GM23338 (cell line): ENCODE measurements around the gene LRRC3B. TPM values are rescaled to one million over a fixed set of nuclear protein-coding genes. Genes with fewer than 3 reads are reported as not detected.

Experiments used
- ATAC-seq: fragments of 200-7000 bp; cut with Tn5 transposase; 3 replicates; pipeline ENCODE4 v1.9.1; 2020
- DNase-seq: peaks from one replicate; pipeline ENCODE4 v3.0.0-alpha.2; 2015; ENCODE audit warnings: low spot score
- H2AFZ ChIP-seq: fragments of 200-600 bp; sonication (generic); 2 replicates; pipeline ENCODE4 v1.8.0; 2016; ENCODE audit warnings: antibody characterized with exemption, mild to moderate bottlenecking, moderate library complexity
- H3F3A ChIP-seq: fragments of 200-600 bp; sonication (generic); replicated peaks from 2 replicates; pipeline ENCODE4 v1.8.0; 2017; ENCODE audit warnings: antibody characterized with exemption, mixed run types, low read depth
- H3K27ac ChIP-seq: fragments of 200-600 bp; sonication (generic); 2 replicates; pipeline ENCODE4 v1.6.1; 2016; ENCODE audit warnings: low read depth
- H3K27me3 ChIP-seq: fragments of 200-600 bp; sonication (generic); 2 replicates; pipeline ENCODE4 v1.8.0; 2016; ENCODE audit warnings: mild to moderate bottlenecking, mixed run types, moderate library complexity; ENCODE audit not compliant: insufficient read depth
- H3K36me3 ChIP-seq: fragments of 200-600 bp; sonication (generic); 2 replicates; pipeline ENCODE4 v1.8.0; 2016; ENCODE audit warnings: mild to moderate bottlenecking; ENCODE audit not compliant: insufficient read depth
- H3K4me1 ChIP-seq: fragments of 200-600 bp; sonication (generic); 2 replicates; pipeline ENCODE4 v1.8.0; 2016; ENCODE audit warnings: mild to moderate bottlenecking, moderate library complexity; ENCODE audit not compliant: insufficient read depth
- H3K4me2 ChIP-seq: fragments of 200-600 bp; sonication (generic); 2 replicates; pipeline ENCODE4 v1.7.1; 2017; ENCODE audit warnings: mixed run types
- H3K4me3 ChIP-seq: fragments of 200-600 bp; sonication (generic); 2 replicates; pipeline ENCODE4 v1.6.1; 2016; ENCODE audit warnings: mixed run types
- H3K79me2 ChIP-seq: fragments of 200-600 bp; sonication (generic); replicated peaks from 2 replicates; pipeline ENCODE4 v1.8.0; 2017; ENCODE audit warnings: mild to moderate bottlenecking; ENCODE audit not compliant: insufficient read depth
- H3K9me2 ChIP-seq: fragments of 200-600 bp; sonication (generic); 2 replicates; pipeline ENCODE4 v1.8.0; 2017; ENCODE audit not compliant: insufficient read depth
- H4K20me1 ChIP-seq: fragments of 200-600 bp; sonication (generic); replicated peaks from 2 replicates; pipeline ENCODE4 v1.8.0; 2017; ENCODE audit warnings: mild to moderate bottlenecking; ENCODE audit not compliant: insufficient read depth
- H3K27ac Mint-ChIP-seq: 2 replicates; pipeline ENCODE4 v1.8.0; 2020; ENCODE audit warnings: inconsistent platforms, mild to moderate bottlenecking, moderate library complexity, mixed read lengths
- H3K27me3 Mint-ChIP-seq: 3 replicates; pipeline ENCODE4 v1.8.0; 2022; ENCODE audit warnings: low read depth, mild to moderate bottlenecking, moderate library complexity, mixed read lengths, inconsistent platforms; ENCODE audit not compliant: insufficient read depth, poor library complexity
- H3K36me3 Mint-ChIP-seq: 3 replicates; pipeline ENCODE4 v1.8.0; 2021; ENCODE audit warnings: low read depth, mild to moderate bottlenecking, inconsistent platforms, moderate library complexity, mixed read lengths
- H3K4me1 Mint-ChIP-seq: 3 replicates; pipeline ENCODE4 v1.8.0; 2020; ENCODE audit warnings: mild to moderate bottlenecking, inconsistent platforms, mixed read lengths
- H3K4me3 Mint-ChIP-seq: 3 replicates; pipeline ENCODE4 v1.8.0; 2021; ENCODE audit warnings: moderate library complexity, mild to moderate bottlenecking, inconsistent platforms, mixed read lengths
- H3K9me3 Mint-ChIP-seq: 3 replicates; pipeline ENCODE4 v1.8.0; 2020; ENCODE audit warnings: moderate library complexity, mild to moderate bottlenecking, inconsistent platforms, mixed read lengths
- CREB1 ChIP-seq: fragments of 250-450 bp; sonication (Bioruptor Pico); IDR thresholded peaks from 2 replicates; pipeline ENCODE4 v1.5.0; 2020; ENCODE audit warnings: low read depth, mild to moderate bottlenecking, moderate library complexity
- ETS1 ChIP-seq: IDR thresholded peaks from 2 replicates; pipeline ENCODE4 v1.6.1; 2016; ENCODE audit warnings: antibody characterized with exemption
- EZH2 ChIP-seq: fragments of 200-600 bp; sonication (generic); IDR thresholded peaks from one replicate; pipeline ENCODE4 v1.8.0; 2017; ENCODE audit warnings: antibody characterized with exemption, mild to moderate bottlenecking, low read depth; ENCODE audit not compliant: unreplicated experiment
- EZH2phosphoT487 ChIP-seq: fragments of 200-600 bp; sonication (generic); IDR thresholded peaks from one replicate; pipeline ENCODE4 v1.8.1; 2018; ENCODE audit warnings: antibody characterized with exemption; ENCODE audit not compliant: unreplicated experiment
- JUNB ChIP-seq: IDR thresholded peaks from one replicate; pipeline ENCODE4 v1.6.1; 2016; ENCODE audit warnings: antibody characterized with exemption; ENCODE audit not compliant: unreplicated experiment
- NANOG ChIP-seq: IDR thresholded peaks from 2 replicates; pipeline ENCODE4 v1.6.1; 2016; ENCODE audit warnings: antibody characterized with exemption, borderline replicate concordance
- POLR2AphosphoS5 ChIP-seq: IDR thresholded peaks from 2 replicates; pipeline ENCODE4 v1.6.1; 2016; ENCODE audit warnings: antibody characterized with exemption, low read depth
- REST ChIP-seq: IDR thresholded peaks from one replicate; pipeline ENCODE4 v1.6.1; 2018; ENCODE audit warnings: antibody characterized with exemption; ENCODE audit not compliant: unreplicated experiment
- STAT1 ChIP-seq: IDR thresholded peaks from one replicate; pipeline ENCODE4 v1.6.1; 2016; ENCODE audit warnings: antibody characterized with exemption; ENCODE audit not compliant: unreplicated experiment
- ZNF114 ChIP-seq: fragments of 250-450 bp; sonication (Bioruptor Pico); IDR thresholded peaks from 2 replicates; pipeline ENCODE4 v1.5.0; 2020; ENCODE audit warnings: mild to moderate bottlenecking, moderate library complexity
- ZNF331 ChIP-seq: fragments of 250-450 bp; sonication (Bioruptor Pico); IDR thresholded peaks from 2 replicates; pipeline ENCODE4 v1.5.0; 2020; ENCODE audit warnings: low read depth, mild to moderate bottlenecking, moderate library complexity
- polyA plus RNA-seq: library from polyadenylated mRNA; unstranded; fragments of >200 nt; fragmentation: Nextera tagmentation; extraction: Ambion mirVana; gene quantifications from 2 replicates; pipeline ENCODE4 v1.2.1, GENCODE V29; 2016
- total RNA-seq: library from RNA; depleted of rRNA; stranded (reverse); fragments of >200 nt; shearing (Covaris generic); gene quantifications from 2 replicates; pipeline ENCODE4 v1.2.3, GENCODE V29; 2014
- TF ChIP-seq, protein P1 (sequence below), 2 experiments: fragments of 200-600 bp in 1 of 2; sonication (generic) in 1 of 2; conservative IDR thresholded peaks; 2 replicates each; pipeline versions ENCODE4 v1.5.1 to v1.6.1; 2016 to 2017; ENCODE audit warnings: antibody characterized with exemption in 2 of 2, low read depth in 2 of 2, mild to moderate bottlenecking in 2 of 2, moderate library complexity in 1 of 2
- TF ChIP-seq, protein P2 (sequence below): fragments of 250-450 bp; sonication (Bioruptor Pico); IDR thresholded peaks from 2 replicates; pipeline ENCODE4 v1.5.0; 2020; ENCODE audit warnings: mild to moderate bottlenecking, moderate library complexity

LRRC3B gene
- total and polyA plus RNA-seq, 2 experiments from 2014 or later, result 7.1 to 13.2 TPM

DNA sequence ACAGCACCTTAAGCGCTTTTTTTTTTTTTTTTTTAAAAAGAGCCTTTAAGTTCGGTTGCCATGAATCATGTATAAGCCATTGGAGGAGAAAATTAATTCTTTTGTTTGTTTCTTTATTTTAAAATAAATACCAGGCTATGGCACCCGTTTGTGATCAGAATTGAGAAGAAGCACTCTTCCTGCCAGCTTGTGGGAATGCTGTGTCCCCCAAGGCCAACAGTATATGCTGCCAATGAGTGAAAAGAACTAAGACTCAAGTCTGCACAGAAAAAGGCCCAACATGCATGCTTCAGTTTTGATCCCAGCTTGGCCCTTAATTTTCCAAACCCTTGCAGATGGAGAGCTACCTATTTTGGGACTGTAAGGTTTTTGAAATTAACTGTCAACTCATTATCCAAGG, 90.5 kb downstream of the LRRC3B start (continued):
- no peak for TF ChIP-seq ZNF114 (CRISPR knock-in tag)

GRCh38 chr3:26714485-26714884, 91.9 kb downstream of the LRRC3B start:
- Histone ChIP-seq H3K4me1 (peaks cover 1% of the 10 kb centered on the region; the same call in 1 of the 2 replicates), H3K79me2 (no peaks in the 10 kb centered on the region), H3K9me2 (peaks cover 4% of the 10 kb centered on the region), H3K4me2 (no peak overlapping the region), H3F3A (no peaks in the 10 kb centered on the region), H4K20me1 (no peaks in the 10 kb centered on the region), H3K36me3 (no peaks in the 10 kb centered on the region), H3K4me3 (no peak overlapping the region), H3K27me3 (no peaks in the 10 kb centered on the region), H2AFZ (no peak overlapping the region), H3K27ac (no peak overlapping the region)
- TF ChIP-seq STAT1 (no peak), CREB1 (no peak), POLR2AphosphoS5 (no peak), ZNF331 (no peak), EZH2phosphoT487 (no peak), ZNF114 (CRISPR knock-in tag) (no peak), JUNB (no peak), ETS1 (no peak), NANOG (no peak), EZH2 (no peak), REST (no peak)
- TF ChIP-seq, protein P1, sequence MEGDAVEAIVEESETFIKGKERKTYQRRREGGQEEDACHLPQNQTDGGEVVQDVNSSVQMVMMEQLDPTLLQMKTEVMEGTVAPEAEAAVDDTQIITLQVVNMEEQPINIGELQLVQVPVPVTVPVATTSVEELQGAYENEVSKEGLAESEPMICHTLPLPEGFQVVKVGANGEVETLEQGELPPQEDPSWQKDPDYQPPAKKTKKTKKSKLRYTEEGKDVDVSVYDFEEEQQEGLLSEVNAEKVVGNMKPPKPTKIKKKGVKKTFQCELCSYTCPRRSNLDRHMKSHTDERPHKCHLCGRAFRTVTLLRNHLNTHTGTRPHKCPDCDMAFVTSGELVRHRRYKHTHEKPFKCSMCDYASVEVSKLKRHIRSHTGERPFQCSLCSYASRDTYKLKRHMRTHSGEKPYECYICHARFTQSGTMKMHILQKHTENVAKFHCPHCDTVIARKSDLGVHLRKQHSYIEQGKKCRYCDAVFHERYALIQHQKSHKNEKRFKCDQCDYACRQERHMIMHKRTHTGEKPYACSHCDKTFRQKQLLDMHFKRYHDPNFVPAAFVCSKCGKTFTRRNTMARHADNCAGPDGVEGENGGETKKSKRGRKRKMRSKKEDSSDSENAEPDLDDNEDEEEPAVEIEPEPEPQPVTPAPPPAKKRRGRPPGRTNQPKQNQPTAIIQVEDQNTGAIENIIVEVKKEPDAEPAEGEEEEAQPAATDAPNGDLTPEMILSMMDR (conservative IDR thresholded peaks at IDR 0.05; ENCODE audit: low read depth in 2 of 2), result no peak
- TF ChIP-seq, protein P2, sequence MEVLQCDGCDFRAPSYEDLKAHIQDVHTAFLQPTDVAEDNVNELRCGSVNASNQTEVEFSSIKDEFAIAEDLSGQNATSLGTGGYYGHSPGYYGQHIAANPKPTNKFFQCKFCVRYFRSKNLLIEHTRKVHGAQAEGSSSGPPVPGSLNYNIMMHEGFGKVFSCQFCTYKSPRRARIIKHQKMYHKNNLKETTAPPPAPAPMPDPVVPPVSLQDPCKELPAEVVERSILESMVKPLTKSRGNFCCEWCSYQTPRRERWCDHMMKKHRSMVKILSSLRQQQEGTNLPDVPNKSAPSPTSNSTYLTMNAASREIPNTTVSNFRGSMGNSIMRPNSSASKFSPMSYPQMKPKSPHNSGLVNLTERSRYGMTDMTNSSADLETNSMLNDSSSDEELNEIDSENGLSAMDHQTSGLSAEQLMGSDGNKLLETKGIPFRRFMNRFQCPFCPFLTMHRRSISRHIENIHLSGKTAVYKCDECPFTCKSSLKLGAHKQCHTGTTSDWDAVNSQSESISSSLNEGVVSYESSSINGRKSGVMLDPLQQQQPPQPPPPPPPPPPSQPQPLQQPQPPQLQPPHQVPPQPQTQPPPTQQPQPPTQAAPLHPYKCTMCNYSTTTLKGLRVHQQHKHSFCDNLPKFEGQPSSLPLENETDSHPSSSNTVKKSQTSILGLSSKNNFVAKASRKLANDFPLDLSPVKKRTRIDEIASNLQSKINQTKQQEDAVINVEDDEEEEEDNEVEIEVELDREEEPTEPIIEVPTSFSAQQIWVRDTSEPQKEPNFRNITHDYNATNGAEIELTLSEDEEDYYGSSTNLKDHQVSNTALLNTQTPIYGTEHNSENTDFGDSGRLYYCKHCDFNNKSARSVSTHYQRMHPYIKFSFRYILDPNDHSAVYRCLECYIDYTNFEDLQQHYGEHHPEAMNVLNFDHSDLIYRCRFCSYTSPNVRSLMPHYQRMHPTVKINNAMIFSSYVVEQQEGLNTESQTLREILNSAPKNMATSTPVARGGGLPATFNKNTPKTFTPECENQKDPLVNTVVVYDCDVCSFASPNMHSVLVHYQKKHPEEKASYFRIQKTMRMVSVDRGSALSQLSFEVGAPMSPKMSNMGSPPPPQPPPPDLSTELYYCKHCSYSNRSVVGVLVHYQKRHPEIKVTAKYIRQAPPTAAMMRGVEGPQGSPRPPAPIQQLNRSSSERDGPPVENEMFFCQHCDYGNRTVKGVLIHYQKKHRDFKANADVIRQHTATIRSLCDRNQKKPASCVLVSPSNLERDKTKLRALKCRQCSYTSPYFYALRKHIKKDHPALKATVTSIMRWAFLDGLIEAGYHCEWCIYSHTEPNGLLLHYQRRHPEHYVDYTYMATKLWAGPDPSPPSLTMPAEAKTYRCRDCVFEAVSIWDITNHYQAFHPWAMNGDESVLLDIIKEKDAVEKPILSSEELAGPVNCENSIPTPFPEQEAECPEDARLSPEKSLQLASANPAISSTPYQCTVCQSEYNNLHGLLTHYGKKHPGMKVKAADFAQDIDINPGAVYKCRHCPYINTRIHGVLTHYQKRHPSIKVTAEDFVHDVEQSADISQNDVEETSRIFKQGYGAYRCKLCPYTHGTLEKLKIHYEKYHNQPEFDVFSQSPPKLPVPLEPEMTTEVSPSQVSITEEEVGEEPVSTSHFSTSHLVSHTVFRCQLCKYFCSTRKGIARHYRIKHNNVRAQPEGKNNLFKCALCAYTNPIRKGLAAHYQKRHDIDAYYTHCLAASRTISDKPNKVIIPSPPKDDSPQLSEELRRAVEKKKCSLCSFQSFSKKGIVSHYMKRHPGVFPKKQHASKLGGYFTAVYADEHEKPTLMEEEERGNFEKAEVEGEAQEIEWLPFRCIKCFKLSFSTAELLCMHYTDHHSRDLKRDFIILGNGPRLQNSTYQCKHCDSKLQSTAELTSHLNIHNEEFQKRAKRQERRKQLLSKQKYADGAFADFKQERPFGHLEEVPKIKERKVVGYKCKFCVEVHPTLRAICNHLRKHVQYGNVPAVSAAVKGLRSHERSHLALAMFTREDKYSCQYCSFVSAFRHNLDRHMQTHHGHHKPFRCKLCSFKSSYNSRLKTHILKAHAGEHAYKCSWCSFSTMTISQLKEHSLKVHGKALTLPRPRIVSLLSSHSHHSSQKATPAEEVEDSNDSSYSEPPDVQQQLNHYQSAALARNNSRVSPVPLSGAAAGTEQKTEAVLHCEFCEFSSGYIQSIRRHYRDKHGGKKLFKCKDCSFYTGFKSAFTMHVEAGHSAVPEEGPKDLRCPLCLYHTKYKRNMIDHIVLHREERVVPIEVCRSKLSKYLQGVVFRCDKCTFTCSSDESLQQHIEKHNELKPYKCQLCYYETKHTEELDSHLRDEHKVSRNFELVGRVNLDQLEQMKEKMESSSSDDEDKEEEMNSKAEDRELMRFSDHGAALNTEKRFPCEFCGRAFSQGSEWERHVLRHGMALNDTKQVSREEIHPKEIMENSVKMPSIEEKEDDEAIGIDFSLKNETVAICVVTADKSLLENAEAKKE (CRISPR knock-in tag), result no peak
- DNase-seq, result no peak
- peaks cover 16% of the 10 kb centered on the region for H3K36me3 Mint-ChIP-seq
- no peak overlapping the region for H3K4me3 Mint-ChIP-seq
- peak overlapping the region; percentile 65; the same call in 1 of the 2 replicates for H3K27ac Mint-ChIP-seq
- H3K4me1 Mint-ChIP-seq, result peaks cover 12% of the 10 kb centered on the region
- H3K27me3 Mint-ChIP-seq, result peaks cover 2% of the 10 kb centered on the region
- peaks cover 3% of the 10 kb centered on the region for H3K9me3 Mint-ChIP-seq
- ATAC-seq, result no peak
